Measurements from ENCODE around the gene PHF3.

DNA sequence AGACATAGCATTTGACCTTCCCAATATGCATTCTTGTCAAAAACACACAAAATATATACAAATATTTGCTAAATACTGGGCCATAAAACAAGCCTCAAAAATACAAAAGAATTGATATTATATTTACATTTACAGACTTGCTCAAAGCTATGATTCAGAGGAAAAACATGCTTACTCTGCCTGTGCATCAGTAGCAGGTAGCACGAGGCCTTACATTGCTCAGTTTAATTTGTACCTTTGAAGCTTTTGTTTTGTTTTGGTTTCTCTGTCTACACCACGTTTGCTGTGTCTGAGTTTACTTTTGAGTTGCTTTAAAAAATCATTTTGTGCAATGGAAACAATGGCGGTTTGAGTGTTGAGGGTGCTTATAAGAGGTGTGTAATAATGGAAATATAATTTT, 99.3 kb downstream of the PHF3 start:
- TF ChIP-seq, protein P1, sequence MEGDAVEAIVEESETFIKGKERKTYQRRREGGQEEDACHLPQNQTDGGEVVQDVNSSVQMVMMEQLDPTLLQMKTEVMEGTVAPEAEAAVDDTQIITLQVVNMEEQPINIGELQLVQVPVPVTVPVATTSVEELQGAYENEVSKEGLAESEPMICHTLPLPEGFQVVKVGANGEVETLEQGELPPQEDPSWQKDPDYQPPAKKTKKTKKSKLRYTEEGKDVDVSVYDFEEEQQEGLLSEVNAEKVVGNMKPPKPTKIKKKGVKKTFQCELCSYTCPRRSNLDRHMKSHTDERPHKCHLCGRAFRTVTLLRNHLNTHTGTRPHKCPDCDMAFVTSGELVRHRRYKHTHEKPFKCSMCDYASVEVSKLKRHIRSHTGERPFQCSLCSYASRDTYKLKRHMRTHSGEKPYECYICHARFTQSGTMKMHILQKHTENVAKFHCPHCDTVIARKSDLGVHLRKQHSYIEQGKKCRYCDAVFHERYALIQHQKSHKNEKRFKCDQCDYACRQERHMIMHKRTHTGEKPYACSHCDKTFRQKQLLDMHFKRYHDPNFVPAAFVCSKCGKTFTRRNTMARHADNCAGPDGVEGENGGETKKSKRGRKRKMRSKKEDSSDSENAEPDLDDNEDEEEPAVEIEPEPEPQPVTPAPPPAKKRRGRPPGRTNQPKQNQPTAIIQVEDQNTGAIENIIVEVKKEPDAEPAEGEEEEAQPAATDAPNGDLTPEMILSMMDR (IDR thresholded peaks at IDR 0.05; ENCODE audit: insufficient read depth, low read length, poor library complexity, severe bottlenecking) = no peak
- TF ChIP-seq EZH2phosphoT487 (conservative IDR thresholded peaks at IDR 0.05; ENCODE audit: low read length) = no peak
